Nephron progenitor cell (in vitro differentiated cells): Measurements from ENCODE around the gene PIK3CB.
"Not testable (repeated sequence)": the region's sequence is repeated elsewhere in the genome, so short reads cannot be mapped to it uniquely, and the experiment has no call there.

Source experiments
- DNase-seq: peaks from one replicate; pipeline ENCODE4 v3.0.0; 2021
- H3K27ac Mint-ChIP-seq: 2 replicates; pipeline ENCODE4 v1.8.0; 2021; ENCODE audit warnings: mild to moderate bottlenecking, moderate library complexity, mixed read lengths
- H3K27me3 Mint-ChIP-seq: 2 replicates; pipeline ENCODE4 v1.8.0; 2021; ENCODE audit warnings: mild to moderate bottlenecking, low read depth, mixed read lengths; ENCODE audit not compliant: poor library complexity
- H3K36me3 Mint-ChIP-seq: 2 replicates; pipeline ENCODE4 v1.8.0; 2021; ENCODE audit warnings: low read depth, mixed read lengths
- H3K4me1 Mint-ChIP-seq: 2 replicates; pipeline ENCODE4 v1.8.0; 2021; ENCODE audit warnings: mixed read lengths
- H3K4me3 Mint-ChIP-seq: 2 replicates; pipeline ENCODE4 v1.8.0; 2021; ENCODE audit warnings: mild to moderate bottlenecking, moderate library complexity, mixed read lengths
- H3K9me3 Mint-ChIP-seq: 2 replicates; pipeline ENCODE4 v1.8.0; 2021; ENCODE audit warnings: mild to moderate bottlenecking, moderate library complexity, mixed read lengths
- CTCF ChIP-seq: fragments of 200-600 bp; sonication (generic); IDR thresholded peaks from 2 replicates; pipeline ENCODE4 v1.5.0; 2021; ENCODE audit warnings: antibody characterized with exemption

Gene PIK3CB

GRCh38 chr3:138686771-138687221, 147.9 kb downstream of the PIK3CB start:
- Mint-ChIP-seq H3K27ac (peak overlapping the region; percentile 12), H3K4me1 (peaks cover 24% of the 10 kb centered on the region), H3K36me3 (peaks cover 20% of the 10 kb centered on the region), H3K27me3 (no peaks in the 10 kb centered on the region), H3K9me3 (no peaks in the 10 kb centered on the region), H3K4me3 (no peak overlapping the region)
- TF ChIP-seq CTCF, result no peak
- DNase-seq, result no peak

- Mint-ChIP-seq H3K4me1 (peaks cover 33% of the 10 kb centered on the region), H3K36me3 (peaks cover 32% of the 10 kb centered on the region)
Measured at GRCh38 chr3:138684396-138684795, 150.3 kb downstream of the PIK3CB start.

GRCh38 chr3:138682648-138683047, 152.1 kb downstream of the PIK3CB start:
- H3K36me3 Mint-ChIP-seq, result peaks cover 34% of the 10 kb centered on the region
- H3K27me3 Mint-ChIP-seq, result no peaks in the 10 kb centered on the region
- no peak for DNase-seq
- peaks cover under 1% of the 10 kb centered on the region for H3K9me3 Mint-ChIP-seq
- peak overlapping the region; percentile 7 for H3K27ac Mint-ChIP-seq
- H3K4me3 Mint-ChIP-seq, result no peak overlapping the region
- TF ChIP-seq CTCF, result no peak
- peaks cover 37% of the 10 kb centered on the region for H3K4me1 Mint-ChIP-seq

More at GRCh38 chr3:138684396-138684795, 150.3 kb downstream of the PIK3CB start:
- TF ChIP-seq CTCF, result no peak
- H3K27me3 Mint-ChIP-seq, result no peaks in the 10 kb centered on the region
- no peak overlapping the region for H3K27ac Mint-ChIP-seq
- no peaks in the 10 kb centered on the region for H3K9me3 Mint-ChIP-seq
- no peak overlapping the region for H3K4me3 Mint-ChIP-seq
- DNase-seq, result no peak

- peaks cover 3% of the 10 kb centered on the region for H3K27me3 Mint-ChIP-seq
- peak overlapping the region; percentile 7 for H3K27ac Mint-ChIP-seq
- H3K4me3 Mint-ChIP-seq, result peak overlapping the region; percentile 5
- no peak for TF ChIP-seq CTCF
- no peak for DNase-seq
- peaks cover 34% of the 10 kb centered on the region for H3K36me3 Mint-ChIP-seq
- peaks cover 30% of the 10 kb centered on the region for H3K4me1 Mint-ChIP-seq
- peaks cover 10% of the 10 kb centered on the region for H3K9me3 Mint-ChIP-seq
Measured at GRCh38 chr3:138681463-138682220, 153.1 kb downstream of the PIK3CB start.

- peaks cover 28% of the 10 kb centered on the region for H3K4me1 Mint-ChIP-seq
Measured at GRCh38 chr3:138680974-138681373, 153.8 kb downstream of the PIK3CB start.

GRCh38 chr3:138678874-138679392, 155.8 kb downstream of the PIK3CB start:
- peak overlapping the region; percentile 57 for H3K27ac Mint-ChIP-seq
- peaks cover 26% of the 10 kb centered on the region for H3K4me1 Mint-ChIP-seq
- H3K4me3 Mint-ChIP-seq, result no peak overlapping the region
- H3K36me3 Mint-ChIP-seq, result peaks cover 61% of the 10 kb centered on the region
- H3K27me3 Mint-ChIP-seq, result peaks cover 3% of the 10 kb centered on the region
- no peak for DNase-seq
- no peak for TF ChIP-seq CTCF
- peaks cover 37% of the 10 kb centered on the region for H3K9me3 Mint-ChIP-seq

More at GRCh38 chr3:138680974-138681373, 153.8 kb downstream of the PIK3CB start:
- H3K9me3 Mint-ChIP-seq, result peaks cover 17% of the 10 kb centered on the region
- not testable (repeated sequence) for H3K27me3 Mint-ChIP-seq, DNase-seq
- H3K27ac Mint-ChIP-seq, result peak overlapping the region; percentile 7
- peaks cover 40% of the 10 kb centered on the region for H3K36me3 Mint-ChIP-seq
- peak overlapping the region; percentile 5 for H3K4me3 Mint-ChIP-seq
